GM12874 (cell line): ENCODE results near the gene TMEM271.

ENCODE experiments used
- TF ChIP-seq, protein P1 (sequence below): IDR thresholded peaks from 2 replicates; pipeline ENCODE4 v1.5.1; 2011; ENCODE audit warnings: low read depth, mild to moderate bottlenecking, control low read depth, low read length, moderate library complexity; ENCODE audit not compliant: insufficient read depth

Gene TMEM271

DNA sequence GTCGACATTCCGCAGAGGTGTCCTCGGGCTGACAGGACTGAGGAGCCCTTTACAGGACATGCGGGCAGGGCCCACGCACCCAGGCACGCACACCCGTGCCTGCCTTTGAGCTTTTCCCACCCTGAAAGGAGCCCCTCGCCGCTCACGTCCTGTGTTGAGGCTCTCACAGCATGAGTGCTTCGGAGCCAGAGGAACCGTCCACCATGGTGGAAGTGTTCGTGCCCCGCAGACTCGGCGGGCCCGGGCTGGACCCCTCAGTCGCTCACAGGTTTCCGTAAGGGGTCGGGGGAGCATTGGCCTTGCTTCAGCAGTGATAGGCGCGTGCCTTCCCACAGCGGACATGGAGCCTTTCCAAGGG is 40.2 kb downstream of the TMEM271 start:
- TF ChIP-seq, protein P1, sequence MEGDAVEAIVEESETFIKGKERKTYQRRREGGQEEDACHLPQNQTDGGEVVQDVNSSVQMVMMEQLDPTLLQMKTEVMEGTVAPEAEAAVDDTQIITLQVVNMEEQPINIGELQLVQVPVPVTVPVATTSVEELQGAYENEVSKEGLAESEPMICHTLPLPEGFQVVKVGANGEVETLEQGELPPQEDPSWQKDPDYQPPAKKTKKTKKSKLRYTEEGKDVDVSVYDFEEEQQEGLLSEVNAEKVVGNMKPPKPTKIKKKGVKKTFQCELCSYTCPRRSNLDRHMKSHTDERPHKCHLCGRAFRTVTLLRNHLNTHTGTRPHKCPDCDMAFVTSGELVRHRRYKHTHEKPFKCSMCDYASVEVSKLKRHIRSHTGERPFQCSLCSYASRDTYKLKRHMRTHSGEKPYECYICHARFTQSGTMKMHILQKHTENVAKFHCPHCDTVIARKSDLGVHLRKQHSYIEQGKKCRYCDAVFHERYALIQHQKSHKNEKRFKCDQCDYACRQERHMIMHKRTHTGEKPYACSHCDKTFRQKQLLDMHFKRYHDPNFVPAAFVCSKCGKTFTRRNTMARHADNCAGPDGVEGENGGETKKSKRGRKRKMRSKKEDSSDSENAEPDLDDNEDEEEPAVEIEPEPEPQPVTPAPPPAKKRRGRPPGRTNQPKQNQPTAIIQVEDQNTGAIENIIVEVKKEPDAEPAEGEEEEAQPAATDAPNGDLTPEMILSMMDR: no peak

DNA sequence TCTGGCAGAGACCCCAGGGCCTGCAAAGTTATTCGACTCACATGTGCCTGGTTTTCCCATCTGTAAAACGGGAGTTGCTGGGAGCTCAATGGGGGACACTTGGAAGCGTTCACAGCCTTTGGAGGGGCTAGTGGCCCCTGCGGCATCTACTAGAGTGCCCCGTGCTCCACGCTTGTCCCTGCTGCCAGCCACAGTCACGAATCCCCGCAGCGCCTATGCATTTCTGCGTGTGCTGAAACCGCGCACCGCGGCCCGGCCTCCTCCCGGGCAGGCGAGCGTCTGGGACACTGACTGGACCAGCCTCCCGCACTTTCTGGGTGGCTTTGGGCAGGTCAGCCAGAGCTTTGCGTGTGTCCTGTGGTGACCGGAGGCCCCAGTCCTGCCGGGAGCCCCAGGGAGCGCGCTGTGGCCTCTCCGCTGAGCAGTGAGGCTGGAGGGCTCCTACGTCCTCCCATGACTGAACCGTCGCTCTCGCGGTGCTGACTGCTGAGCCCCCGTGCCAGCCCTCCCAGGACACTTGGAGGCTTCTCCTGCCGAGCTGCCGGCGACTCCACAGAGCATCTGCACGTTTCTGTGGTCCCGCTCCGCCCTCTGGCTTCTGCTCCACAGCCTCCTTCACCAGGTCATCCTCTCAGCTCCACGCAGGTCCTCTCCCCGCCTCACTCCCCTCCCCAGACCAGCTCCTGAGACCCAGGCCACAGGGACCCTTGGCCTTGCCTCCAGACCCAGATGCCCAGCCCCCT is 40.7 kb downstream of the TMEM271 start:
- TF ChIP-seq, protein P1: no peak

DNA sequence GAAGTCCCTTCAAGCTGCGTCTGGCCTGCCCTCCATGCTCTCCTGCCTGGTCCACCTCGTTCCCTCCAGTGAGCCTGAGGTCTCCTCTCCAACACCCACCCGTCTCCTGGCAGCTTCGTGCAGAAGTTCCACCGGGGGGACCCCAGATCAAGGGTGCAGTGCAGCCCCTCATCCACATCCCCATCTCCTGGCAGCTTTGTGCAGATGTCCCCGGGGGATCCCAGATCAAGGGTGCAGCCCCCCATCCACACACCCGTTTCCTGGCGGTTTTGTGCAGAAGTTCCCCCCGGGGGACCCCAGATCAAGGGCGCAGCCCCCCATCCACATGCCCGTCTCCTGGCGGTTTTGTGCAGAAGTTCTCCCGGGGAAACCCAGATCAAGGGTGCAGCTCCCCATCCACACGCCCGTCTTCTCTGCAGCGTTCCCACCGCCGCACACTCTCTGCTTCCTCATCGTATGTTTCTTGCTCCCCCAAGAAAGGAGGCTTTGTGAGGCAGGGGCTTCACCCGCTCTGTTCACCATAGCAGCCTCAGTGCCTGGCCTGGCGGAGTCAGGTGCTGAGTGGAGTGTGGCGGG is 41.4 kb downstream of the TMEM271 start:
- TF ChIP-seq, protein P1: no peak

DNA sequence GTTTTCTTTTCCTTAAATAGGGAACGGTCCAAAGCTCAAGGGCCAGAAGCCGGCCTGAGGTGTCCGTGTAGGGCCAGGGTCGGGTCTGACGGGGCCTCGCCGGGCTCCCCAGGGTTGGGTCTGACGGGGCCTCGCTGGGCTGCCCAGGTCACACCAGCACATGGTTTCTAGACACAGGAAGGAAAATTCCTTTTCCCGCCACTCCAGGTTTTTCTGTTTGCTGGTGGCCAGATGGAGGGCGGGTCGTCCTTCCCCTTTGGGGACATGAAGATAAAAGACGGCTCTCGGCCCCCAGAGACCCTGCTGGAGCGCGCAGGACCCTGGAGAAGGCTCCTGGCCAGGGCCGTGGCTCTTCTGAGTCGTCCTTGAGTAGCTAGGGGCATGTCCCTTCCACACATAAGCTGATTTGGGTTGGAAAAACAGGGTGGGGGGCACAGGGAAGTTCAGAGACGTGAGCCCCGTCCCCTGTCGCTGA is 42.0 kb downstream of the TMEM271 start:
- TF ChIP-seq, protein P1: no peak

DNA sequence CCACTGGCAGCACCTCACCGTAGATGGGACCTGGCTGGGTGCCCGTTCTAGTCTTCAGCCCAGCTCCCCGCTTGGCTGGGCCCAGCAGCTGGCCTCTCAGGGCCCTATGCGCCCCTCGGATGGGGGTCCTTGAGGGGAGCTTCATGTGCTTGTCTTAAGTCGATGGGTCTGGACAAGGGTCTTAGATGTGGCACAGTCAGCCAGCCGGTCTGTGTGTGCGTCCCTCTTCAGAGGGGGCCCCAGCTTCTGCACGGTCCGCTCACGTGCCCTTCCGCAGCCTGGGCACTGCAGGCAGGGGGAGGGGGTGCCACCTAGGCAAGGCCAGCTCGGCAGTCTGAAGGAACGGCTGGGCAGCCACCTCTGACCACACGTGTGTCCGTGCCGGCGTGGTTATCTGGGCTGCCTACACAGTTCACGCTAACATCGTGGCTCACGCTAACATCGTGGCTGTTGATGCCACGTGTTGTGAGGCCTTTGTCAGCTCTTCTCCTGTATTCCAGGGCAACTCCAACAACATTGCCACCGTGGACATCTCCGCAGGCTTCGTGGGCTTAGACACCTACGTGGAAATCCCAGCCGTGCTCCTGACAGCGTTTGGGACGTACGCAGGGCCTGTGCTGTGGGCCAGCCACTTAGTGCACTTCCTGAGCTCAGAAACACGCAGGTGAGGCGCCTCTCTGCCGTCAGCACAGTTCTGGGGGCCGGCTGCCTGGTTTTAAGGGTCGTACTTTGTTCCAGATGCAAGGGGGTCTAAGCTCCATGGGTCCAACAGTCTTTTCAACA is 42.6 kb downstream of the TMEM271 start:
- TF ChIP-seq, protein P1: no peak

DNA sequence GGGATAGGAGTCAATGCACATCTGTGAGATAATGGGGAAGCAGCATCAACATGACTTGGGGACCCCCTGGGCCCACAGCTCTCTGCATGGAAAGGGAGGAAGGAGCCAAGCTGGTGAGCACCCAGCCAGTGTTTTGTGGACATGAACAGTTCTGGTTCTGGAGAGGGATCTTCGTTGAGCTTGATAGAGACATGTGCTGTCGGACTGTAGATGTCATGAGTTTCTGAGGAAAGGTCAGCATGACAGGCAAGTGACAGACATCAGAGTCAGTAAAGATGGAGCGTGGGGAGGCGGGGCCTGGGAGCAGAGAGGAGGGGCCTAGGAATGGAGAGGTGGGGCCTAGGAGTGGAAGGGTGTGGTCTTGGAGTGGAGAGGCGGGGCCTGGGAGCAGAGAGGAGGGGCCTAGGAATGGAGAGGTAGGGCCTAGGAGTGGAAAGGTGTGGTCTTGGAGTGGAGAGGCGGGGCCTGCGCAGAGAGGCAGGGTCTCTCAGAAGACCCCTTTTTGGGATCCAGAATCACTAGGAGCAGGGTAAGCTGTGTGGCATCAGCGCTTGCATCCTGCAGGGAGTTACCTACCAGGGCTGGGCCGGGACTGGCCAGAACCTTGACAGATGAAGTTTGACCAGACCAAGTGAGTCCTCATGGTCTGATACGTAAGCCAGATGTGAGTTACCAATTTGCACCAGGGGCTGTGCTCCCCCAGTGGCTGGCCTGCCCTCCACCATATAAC is 43.3 kb downstream of the TMEM271 start:
- TF ChIP-seq, protein P1: no peak
